MG63 (cell line): ENCODE results near the gene ZMPSTE24. TPM values are rescaled to one million over a fixed set of nuclear protein-coding genes. Genes with fewer than 3 reads are reported as not detected.
A peak's percentile ranks its signal among the peaks of the same experiment; 100 is the strongest.
"Not testable (repeated sequence)": the region's sequence is repeated elsewhere in the genome, so short reads cannot be mapped to it uniquely, and the experiment has no call there.

ENCODE experiments used
- DNase-seq: peaks from one replicate; pipeline ENCODE4 v3.0.0-alpha.2; 2020
- H3K27me3 ChIP-seq: fragments of 250-450 bp; sonication (Bioruptor Pico); 2 replicates; pipeline ENCODE4 v1.5.1; 2020; ENCODE audit warnings: mild to moderate bottlenecking, moderate library complexity
- H3K36me3 ChIP-seq: fragments of 250-450 bp; sonication (Bioruptor Pico); 2 replicates; pipeline ENCODE4 v1.5.1; 2020; ENCODE audit warnings: mild to moderate bottlenecking, moderate library complexity
- H3K4me3 ChIP-seq: fragments of 250-450 bp; sonication (Bioruptor Pico); 2 replicates; pipeline ENCODE4 v1.5.1; 2020; ENCODE audit warnings: mild to moderate bottlenecking, moderate library complexity
- H3K9me3 ChIP-seq: fragments of 250-450 bp; sonication (Bioruptor Pico); 2 replicates; pipeline ENCODE4 v1.5.1; 2020; ENCODE audit warnings: mild to moderate bottlenecking, moderate library complexity
- total RNA-seq: library from RNA; depleted of rRNA; stranded (reverse); fragments of >200 nt; shearing (Covaris generic); gene quantifications from 2 replicates; pipeline ENCODE4 v1.2.3, GENCODE V29; 2014; ENCODE audit warnings: low replicate concordance; rRNA removed

ZMPSTE24 gene
- total RNA-seq: 36.7 and 52.8 TPM in 2 replicates

DNA sequence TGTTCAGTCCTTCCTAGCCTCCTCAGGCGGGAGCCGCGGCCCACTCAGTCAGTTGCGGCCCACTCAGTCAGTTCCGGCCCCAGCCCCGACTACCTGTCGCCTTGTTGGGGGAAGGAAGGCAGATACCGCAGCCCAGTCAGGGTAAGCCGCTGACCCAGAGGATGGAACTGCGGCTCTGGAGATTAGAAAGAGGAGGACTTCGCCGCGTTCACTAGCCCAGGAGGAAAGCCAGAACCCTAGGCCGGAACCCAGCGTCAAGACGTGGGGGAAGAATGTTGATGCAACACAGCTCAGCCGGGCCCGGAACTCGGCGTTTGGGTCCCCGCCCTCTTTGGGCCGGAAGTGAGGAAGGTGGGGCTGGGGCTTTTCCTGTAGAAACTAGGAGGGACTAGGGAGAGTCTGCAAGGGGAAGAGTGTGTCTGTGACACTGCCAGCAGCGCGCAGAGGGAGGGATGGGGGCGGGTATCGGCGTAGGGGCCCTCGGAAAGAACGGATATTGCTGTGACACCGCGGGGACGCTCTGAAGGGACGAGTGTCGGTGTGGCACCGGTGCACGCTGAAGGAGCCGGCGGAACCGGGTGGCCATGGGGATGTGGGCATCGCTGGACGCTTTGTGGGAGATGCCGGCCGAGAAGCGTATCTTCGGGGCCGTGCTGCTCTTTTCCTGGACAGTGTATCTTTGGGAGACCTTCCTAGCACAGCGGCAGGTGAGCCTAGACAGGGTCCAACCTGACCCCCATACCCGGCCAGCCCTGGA, at the start of gene ZMPSTE24:
ZMPSTE24 (plus strand) TSS at position 549 of the 757 bp plus-strand sequence; CDS start at position 585, 36 bp downstream.
- Histone ChIP-seq H3K27me3 (no peaks in the 10 kb centered on the region), H3K9me3 (no peaks in the 10 kb centered on the region), H3K4me3 (peak within 1 kb of the TSS; percentile 89), H3K36me3 (peaks cover 29% of the 10 kb centered on the region)
- peak; percentile 97 for DNase-seq

DNA sequence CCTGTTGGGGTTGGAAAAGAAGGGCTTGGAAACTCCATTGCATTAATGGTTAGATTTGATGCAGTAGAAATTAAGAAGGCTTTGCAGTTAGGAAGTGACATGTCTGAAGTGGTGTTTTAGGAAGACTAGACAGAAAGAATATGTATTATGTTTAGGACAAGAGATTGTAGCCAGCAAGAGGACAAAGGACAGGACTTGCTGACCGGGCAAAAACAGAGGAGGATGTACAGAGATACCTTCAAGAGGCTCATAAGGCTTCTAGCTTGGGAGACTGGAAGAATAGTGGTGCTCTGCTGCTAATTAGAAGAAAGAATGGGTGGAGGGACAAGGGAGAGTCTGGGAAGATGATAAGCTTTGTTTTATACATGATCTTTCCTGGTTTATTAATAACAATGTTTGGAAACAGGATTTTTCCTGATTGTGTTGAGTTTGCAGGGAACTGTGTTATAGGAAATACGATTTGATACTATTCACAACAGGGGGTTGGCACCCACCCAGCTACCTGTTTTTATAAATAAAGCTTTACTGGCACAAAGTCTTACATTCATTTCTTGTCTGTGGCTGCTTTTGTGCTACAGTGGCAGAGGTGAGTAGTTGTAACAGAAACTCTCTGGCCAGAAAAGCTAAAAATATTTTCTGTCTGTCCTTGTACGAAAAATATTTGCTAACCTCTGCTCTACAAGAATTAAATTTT, 47.4 kb upstream of the ZMPSTE24 start:
- no peaks in the 10 kb centered on the region for H3K9me3 ChIP-seq
- no peak for DNase-seq
- H3K36me3 ChIP-seq: peaks cover 15% of the 10 kb centered on the region
- no peak overlapping the region for H3K4me3 ChIP-seq
- H3K27me3 ChIP-seq: no peaks in the 10 kb centered on the region

GRCh38 chr1:40218333-40218732, 39.7 kb upstream of the ZMPSTE24 start:
- H3K36me3 ChIP-seq: peaks cover 2% of the 10 kb centered on the region; the same call in 1 of the 2 replicates
- DNase-seq: no peak
- H3K9me3 ChIP-seq: no peaks in the 10 kb centered on the region
- H3K4me3 ChIP-seq: no peak overlapping the region
- H3K27me3 ChIP-seq: no peaks in the 10 kb centered on the region

DNA sequence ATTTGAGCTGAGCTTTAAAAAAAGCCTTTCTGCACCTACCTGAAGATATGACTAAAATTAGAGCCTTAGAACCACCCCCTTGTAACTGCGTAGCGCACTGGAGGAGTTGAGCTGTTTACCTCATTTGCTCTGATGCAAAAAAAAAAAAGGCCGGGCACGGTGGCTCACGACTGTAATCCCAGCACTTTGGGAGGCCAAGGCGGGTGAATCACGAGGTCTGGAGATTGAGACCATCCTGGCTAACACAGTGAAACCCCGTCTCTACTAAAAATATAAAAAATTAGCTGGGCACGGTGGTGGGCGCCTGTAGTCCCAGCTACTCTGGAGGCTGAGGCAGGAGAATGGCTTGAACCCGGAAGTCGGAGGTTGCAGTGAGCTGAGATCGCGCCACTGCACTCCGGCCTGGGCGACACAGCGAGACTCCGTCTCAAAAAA, 36.5 kb upstream of the ZMPSTE24 start:
- not testable (repeated sequence) for H3K4me3 ChIP-seq, H3K27me3 ChIP-seq, H3K36me3 ChIP-seq, DNase-seq, H3K9me3 ChIP-seq

- no peaks in the 10 kb centered on the region for H3K9me3 ChIP-seq
- no peak overlapping the region for H3K4me3 ChIP-seq
- no peaks in the 10 kb centered on the region for H3K36me3 ChIP-seq
- no peak for DNase-seq
- no peaks in the 10 kb centered on the region for H3K27me3 ChIP-seq
Measured at GRCh38 chr1:40221977-40222772, 35.9 kb upstream of the ZMPSTE24 start.

GRCh38 chr1:40224040-40224439, 34.0 kb upstream of the ZMPSTE24 start:
- H3K4me3 ChIP-seq: no peak overlapping the region
- DNase-seq: no peak
- H3K9me3 ChIP-seq: no peaks in the 10 kb centered on the region
- H3K36me3 ChIP-seq: peaks cover 6% of the 10 kb centered on the region; the same call in 1 of the 2 replicates
- no peaks in the 10 kb centered on the region for H3K27me3 ChIP-seq

DNA sequence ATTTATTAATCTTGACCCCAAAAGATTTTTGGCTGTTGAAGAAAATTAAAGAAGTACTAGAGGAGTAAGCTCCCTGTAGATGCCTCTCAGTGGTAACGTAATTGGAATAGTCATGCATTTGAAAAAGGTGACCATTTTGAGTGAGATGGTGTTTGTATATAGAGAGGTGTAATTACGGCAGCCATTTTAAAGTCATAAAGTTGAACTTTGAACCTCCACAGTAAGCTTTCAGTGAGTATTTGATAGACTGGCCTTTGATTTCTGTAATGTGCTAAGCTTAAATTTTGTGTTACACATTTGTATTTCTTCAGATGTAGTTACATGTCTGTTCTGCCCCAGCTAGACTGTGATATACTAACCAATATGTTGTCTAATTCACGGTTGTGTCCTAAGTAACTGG, 31.8 kb upstream of the ZMPSTE24 start:
- no peaks in the 10 kb centered on the region for H3K27me3 ChIP-seq
- no peaks in the 10 kb centered on the region for H3K9me3 ChIP-seq
- peaks cover 8% of the 10 kb centered on the region for H3K36me3 ChIP-seq
- no peak for DNase-seq
- H3K4me3 ChIP-seq: no peak overlapping the region

- H3K27me3 ChIP-seq: no peaks in the 10 kb centered on the region
- peaks cover 33% of the 10 kb centered on the region for H3K36me3 ChIP-seq
- no peak overlapping the region for H3K4me3 ChIP-seq
- DNase-seq: no peak
- H3K9me3 ChIP-seq: no peaks in the 10 kb centered on the region
Measured at GRCh38 chr1:40232444-40232843, 25.6 kb upstream of the ZMPSTE24 start.

DNA sequence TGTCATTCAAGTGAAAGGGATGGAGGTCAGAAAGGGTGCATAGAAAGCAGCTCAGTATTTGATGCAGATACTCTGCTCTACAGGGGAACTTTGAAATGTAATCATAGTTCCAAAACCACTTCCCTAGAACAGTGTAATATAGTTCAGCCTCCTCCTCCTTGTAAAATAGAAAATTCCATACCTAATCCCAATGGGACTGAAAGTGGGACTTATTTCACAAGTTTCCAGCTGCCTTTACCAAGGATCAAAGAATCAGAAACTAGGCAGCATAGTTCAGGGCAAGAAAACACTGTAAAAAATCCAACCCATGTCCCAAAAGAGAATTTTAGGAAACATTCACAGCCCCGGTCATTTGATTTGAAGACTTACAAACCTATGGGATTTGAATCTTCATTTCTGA, 18.4 kb upstream of the ZMPSTE24 start:
- Histone ChIP-seq H3K36me3 (peaks cover 47% of the 10 kb centered on the region), H3K4me3 (no peak overlapping the region), H3K9me3 (no peaks in the 10 kb centered on the region; the same call in 1 of the 2 replicates), H3K27me3 (no peaks in the 10 kb centered on the region)
- no peak for DNase-seq

DNA sequence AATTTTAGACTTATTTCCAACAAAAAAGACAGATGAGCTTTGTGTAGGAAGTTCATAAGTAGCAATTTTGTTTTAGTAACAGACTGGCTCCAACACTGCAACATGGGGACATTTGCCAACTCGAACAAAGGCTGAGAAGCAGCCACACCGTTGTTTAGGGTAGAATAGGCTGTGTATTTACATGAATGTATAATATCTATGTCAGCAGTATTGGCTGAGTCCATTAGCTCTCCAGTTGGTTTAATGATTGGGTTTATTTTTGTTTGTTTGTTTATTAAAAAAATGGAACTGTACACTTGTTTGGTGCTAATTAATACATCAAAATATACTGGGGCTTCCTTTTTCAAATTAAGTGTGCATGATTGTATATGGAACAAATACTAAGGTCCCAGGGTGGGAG, 17.6 kb upstream of the ZMPSTE24 start:
- Histone ChIP-seq H3K27me3 (no peaks in the 10 kb centered on the region), H3K9me3 (no peaks in the 10 kb centered on the region; the same call in 1 of the 2 replicates), H3K4me3 (no peak overlapping the region), H3K36me3 (peaks cover 45% of the 10 kb centered on the region)
- DNase-seq: no peak

DNA sequence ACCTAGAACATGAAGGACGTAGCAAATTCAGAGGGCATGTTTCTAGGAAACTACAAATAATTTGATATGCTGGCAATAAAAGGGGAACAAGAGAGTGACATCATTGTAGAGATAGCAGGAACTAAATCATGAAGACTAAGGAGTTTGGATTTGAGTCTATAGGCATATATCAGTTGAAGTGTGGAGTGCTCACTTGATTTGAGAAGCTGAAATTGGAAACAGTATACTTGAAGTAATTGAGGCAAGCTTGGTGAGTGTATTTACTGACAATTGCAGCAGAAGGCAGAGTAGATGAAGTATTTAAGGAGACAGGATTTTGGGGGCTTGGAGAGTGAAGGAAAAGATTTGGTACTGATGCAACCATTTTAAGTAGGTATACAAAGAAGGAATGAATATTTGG, 16.7 kb upstream of the ZMPSTE24 start:
- no peak for DNase-seq

GRCh38 chr1:40243351-40243750, 14.7 kb upstream of the ZMPSTE24 start:
- Histone ChIP-seq H3K4me3 (no peak overlapping the region), H3K27me3 (no peaks in the 10 kb centered on the region), H3K36me3 (peaks cover 18% of the 10 kb centered on the region), H3K9me3 (no peaks in the 10 kb centered on the region; the same call in 1 of the 2 replicates)
- DNase-seq: no peak

More for the DNA sequence above, 16.7 kb upstream of the ZMPSTE24 start:
- Histone ChIP-seq H3K36me3 (peaks cover 38% of the 10 kb centered on the region), H3K9me3 (no peaks in the 10 kb centered on the region; the same call in 1 of the 2 replicates), H3K27me3 (no peaks in the 10 kb centered on the region), H3K4me3 (no peak overlapping the region)

- Histone ChIP-seq H3K27me3 (no peaks in the 10 kb centered on the region), H3K9me3 (no peaks in the 10 kb centered on the region; the same call in 1 of the 2 replicates), H3K36me3 (peaks cover 9% of the 10 kb centered on the region), H3K4me3 (no peak overlapping the region)
- DNase-seq: no peak
Measured at GRCh38 chr1:40244138-40244744, 13.8 kb upstream of the ZMPSTE24 start.

DNA sequence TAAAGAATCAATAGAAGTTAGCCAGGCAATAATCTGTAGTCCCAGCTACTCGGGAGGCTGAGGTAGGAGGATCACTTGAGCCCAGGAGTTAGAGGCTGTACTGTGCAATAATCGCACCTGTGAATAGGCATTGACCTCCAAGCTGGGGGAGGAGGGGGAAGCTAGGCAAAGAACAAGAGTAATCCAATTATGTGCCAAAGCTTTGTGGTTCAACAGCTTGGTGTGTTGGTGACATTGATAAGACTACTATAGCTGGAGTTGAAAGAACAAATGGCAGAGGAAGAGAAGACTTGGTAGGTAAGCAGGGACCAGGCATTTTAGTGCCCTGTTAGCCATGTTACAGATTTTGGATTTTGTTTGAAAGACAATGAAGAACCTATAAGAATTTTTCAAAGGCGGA, 12.3 kb upstream of the ZMPSTE24 start:
- Histone ChIP-seq H3K36me3 (peaks cover 8% of the 10 kb centered on the region), H3K9me3 (no peaks in the 10 kb centered on the region; the same call in 1 of the 2 replicates), H3K4me3 (no peak overlapping the region), H3K27me3 (no peaks in the 10 kb centered on the region)
- DNase-seq: no peak

GRCh38 chr1:40247655-40248054, 10.4 kb upstream of the ZMPSTE24 start, which contains the start of gene TMCO2:
TMCO2 (plus strand) TSS chr1:40247937; CDS start chr1:40247994, 57 bp downstream.
- Histone ChIP-seq H3K4me3 (no peak within 1 kb of the TSS), H3K36me3 (no peaks in the 10 kb centered on the region), H3K27me3 (no peaks in the 10 kb centered on the region), H3K9me3 (no peaks in the 10 kb centered on the region)
- DNase-seq: no peak

DNA sequence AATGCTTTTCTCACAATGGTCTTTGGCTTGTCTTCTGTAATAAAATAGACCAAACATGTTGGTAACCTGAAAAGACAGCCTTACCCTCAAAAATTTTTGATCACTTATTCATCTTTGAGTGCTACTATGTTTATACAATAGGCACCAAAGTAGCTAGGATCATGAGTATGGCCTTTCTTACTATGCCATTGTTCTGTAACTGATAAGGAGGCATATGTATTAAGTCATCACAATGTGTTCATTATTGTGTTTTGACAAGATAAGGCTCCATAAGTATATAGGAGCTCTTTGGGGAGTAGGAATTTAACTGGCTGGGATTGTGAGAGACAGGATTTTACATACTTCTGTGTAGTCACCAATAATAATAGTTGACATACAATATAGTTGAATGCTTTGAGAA, 9.6 kb upstream of the ZMPSTE24 start:
- Histone ChIP-seq H3K27me3 (no peaks in the 10 kb centered on the region), H3K36me3 (no peaks in the 10 kb centered on the region), H3K9me3 (no peaks in the 10 kb centered on the region), H3K4me3 (no peak overlapping the region)
- DNase-seq: no peak
